GM18867 (cell line): ENCODE data around the gene CALY.

Experiments used
- ATAC-seq: cut with Tn5 transposase; IDR thresholded peaks from one replicate; pipeline ENCODE4 v1.9.1; 2021; ENCODE audit warnings: mild to moderate bottlenecking, moderate library complexity; ENCODE audit not compliant: unreplicated experiment

CALY gene

DNA sequence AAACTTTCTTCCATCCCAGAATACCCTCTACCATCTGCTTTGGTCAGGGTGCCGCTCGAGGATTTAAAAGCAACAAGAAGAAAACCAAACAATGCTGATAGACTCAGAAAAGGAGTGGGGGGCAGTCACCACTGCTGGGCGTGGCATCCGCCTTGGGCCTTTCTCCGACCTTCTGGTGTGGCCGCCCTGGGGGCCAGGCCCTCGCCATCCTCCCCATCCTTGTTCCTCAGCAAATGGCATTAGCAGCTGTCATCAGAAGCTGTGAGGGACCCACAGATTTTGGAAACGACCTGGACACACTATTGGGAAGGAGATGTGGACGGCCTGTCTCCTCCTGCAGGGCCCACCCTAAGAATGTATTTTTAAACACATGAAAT lies 23.9 kb downstream of the CALY start:
- no peak for ATAC-seq

DNA sequence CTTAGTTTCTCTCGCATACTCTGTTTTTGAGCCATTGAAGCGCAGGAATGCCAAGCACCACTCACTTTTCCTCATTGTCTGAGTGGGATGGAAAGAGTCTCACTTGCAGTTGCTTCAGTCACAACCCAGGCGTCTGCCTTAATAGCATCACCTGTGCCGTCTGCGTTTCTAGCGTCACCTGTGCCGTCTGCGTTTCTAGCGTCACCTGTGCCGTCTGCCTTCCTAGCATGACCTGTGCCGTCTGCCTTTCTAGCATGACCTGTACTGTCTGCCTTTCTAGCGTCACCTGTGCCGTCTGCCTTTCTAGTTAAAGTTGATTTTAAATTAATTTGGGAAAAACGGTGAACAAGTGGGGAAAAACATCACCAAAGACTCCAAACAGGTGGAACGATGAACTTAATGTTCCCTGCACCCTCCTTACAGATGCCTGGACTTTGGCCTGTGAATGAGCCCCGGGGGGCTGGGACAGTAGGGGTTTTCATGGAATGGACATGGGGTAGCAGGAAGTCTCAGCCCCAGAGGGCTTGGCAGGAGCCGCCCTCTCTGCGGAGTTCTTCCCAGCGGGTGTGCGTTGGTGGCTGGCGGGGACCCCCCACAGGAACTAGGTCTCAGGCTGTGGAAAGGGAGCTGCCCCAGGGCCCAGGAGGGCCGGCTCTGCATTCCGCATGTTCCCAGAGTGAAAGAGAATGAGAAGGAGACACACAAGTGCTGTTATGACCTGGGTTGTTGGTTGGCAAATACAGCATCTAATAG lies 24.5 kb downstream of the CALY start:
- ATAC-seq, result no peak

DNA sequence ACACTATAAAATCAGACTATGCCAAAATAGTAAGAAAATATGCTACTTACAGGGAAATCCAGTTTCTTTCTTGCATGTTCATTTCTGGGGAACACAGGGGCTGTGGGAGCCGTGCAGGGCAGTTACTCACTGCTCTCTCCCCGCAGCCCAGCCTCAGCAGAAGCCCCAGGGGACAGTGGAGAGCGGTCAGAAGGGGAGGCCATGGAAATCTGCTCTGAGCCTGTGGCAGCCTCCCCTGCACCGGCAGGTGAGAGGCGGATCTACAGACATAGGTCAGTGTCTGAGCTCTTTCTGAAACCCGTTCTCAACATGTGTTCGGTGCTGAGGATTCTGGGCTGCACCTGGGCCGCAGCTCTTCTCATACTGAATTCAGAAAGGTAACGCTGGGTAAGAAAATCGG lies 25.1 kb downstream of the CALY start:
- ATAC-seq, result no peak

DNA sequence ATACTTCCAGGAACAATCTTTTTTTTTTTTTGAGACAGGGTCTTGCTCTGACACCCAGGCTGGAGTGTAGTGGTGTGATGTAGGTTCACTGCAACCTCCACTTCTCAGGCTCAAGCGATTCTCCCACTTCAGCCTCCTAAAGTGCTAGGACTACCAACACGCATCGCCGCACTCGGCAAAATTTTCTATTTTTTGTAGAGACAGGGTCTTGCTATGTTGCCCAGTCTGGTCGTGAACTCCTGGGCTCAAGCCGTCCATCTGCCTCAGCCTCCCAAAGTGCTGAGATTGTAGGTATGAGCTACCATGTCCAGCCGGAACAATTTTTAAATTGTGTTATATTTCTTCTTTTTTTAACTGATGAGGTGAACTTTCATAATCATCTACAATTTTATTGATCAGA lies 25.9 kb downstream of the CALY start:
- ATAC-seq, result no peak

DNA sequence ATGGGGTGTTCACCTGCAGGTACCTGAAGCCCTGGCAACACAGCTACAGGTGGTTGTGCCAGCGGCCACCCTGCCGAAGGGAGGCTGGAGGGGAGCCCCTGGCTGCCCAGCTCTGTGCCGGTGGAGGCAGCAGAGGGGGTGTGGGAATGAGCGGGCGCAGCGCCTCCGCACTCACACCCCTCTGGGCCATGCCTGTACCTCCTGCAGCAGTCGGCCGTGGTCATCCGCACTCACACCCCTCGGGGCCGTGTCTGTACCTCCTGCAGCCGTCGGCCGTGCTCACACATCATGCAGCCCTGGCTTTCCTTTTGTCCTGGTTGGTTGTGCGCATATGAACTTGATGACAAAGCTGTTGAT lies 26.3 kb downstream of the CALY start:
- no peak for ATAC-seq

DNA sequence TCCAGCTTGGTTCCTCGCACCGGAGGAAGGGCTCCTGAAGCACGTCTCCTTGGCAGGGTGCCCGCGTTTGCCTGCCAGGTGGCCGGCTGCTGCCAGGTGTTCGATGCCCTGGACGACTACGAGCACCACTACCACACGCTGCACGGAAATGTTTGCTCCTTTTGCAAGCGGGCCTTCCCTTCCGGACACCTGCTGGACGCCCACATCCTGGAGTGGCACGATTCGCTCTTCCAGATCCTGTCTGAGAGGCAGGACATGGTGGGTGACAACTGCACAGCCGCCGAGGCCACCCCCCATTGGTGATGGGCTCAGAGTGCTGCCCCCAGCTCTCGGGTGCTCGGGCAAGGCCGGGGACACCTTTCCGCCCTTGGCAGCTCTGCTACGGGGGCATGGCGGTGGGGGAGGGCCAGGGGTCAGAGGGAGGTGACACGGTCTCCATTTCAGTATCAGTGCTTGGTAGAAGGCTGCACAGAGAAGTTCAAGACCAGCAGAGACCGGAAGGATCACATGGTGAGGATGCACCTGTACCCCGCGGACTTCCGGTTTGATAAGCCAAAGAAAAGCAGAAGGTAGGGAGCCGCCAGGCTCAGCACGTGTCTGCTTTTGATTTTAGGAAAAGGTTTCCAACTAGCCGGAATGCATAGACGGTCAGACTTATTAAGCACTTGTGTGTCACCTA lies 26.8 kb downstream of the CALY start:
- no peak for ATAC-seq

DNA sequence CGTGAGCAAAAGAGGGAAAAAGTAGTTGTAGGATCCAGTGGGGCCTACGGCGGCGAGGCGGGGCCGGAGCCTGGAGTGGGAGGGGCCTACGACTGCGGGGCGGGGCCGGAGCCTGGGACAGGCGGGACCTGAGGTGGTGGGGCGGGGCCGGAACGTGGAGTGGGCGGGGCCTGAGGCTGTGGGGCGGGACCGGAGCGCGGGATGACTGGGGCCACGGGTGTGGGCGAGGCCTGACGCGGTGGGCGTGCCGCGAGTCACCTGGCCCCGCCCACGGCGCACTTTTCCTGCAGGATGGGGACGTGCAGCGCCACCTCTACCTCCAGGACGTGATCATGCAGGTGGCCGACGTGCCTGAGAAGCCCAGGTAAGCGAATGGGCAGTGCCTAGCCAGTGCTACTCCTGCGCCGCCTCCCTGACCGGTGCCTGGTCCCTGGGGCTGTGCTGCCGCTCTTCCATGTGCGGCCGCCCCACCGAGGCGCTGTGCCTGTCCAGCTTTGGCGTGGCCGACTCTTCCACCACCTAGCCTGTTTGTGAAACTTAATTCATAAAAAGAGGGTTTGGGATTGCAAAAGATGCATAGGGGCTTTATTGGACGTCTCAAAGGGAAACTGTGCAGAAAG lies 27.5 kb downstream of the CALY start:
- ATAC-seq, result peak; percentile 60

DNA sequence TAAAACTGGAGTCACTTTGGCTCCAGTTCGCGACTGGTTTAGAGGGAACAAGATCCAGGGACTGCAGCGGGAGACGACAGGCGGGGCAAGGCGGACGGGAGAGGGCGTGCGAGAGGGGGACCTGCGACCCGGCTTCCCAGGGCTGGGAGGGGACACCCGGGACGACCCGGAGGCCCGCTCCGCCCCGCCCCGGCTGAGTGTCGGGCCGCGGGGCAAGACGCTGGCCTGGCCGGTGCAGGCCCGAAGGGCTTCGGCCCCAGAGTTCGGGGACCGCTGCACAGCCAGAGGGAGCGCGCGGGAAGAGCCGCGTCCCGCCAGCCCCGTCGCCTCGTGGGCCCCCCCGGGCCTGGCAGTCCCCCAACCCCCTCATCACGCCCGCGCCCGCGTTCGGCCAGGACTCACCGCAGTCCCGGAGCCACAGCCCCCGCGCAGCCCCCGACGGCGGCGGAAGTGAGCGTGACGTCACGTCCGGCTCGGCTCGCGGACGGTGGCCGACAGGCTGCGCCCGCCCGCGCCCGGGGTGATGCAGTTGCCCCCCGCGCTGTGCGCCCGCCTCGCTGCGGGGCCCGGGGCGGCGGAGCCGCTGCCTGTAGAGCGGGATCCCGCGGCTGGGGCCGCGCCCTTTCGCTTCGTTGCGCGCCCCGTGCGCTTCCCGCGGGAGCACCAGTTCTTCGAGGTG lies 28.1 kb downstream of the CALY start, which contains the start of the genes TUBGCP2 and ZNF511:
TSS of gene TUBGCP2 (minus strand) at position 452 of the 679 bp plus-strand sequence. CDS start 5,931 bp downstream, outside the sequence.
TSS of gene ZNF511 (plus strand) at position 494 of the 679 bp plus-strand sequence. CDS start at position 524, 30 bp downstream.
- peak; percentile 82 for ATAC-seq

DNA sequence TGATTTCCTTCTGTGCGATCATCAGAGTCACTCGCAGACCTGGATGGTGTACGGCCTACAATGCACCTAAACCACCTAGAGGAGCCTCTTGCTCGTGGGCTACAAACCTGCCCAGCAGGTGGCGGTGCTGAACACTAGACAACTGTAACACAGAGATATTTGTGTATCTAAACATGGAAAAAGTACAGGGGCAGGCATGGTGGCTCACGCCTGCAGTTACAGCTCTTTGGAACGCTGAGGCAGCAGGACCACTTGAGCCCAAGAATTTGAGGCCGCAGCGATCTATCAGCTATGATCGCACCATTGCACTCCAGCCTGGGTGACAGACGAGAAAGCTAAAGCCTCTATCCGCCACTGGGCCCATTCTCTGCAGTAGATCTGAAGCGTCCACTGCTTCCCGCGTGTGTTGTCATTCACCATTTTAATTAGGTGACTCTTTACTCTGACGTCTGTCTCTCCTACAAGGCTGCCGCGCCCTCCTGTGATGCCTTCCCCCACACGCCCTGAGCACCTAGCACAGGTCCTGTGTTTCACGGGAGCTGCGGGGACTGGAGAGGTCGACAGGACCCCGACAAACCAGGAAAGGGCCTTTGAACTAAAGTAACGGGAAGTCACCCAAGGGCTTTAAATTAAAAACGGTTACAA lies 28.8 kb downstream of the CALY start:
- ATAC-seq, result peak; percentile 42

DNA sequence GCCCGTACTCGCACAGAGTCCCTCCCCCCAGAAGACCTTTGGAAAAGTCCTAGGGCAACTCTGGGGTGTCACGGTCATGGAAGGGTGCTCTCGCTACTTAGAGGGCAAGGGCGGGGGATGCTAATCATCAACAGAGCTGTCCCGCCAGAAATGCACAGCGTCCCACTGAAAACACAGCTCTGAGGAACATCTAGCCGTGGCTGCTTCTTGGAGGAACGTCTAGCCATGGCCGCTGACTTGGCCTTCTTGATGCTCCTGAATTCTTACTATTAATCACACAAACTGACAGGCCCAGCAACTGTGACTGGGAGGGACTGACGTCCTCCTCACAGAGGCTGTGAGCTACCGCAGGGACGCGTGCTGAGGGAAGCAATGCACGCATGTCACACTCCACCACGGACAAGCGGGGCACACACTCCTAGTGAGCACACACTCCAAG lies 29.7 kb downstream of the CALY start:
- no peak for ATAC-seq

DNA sequence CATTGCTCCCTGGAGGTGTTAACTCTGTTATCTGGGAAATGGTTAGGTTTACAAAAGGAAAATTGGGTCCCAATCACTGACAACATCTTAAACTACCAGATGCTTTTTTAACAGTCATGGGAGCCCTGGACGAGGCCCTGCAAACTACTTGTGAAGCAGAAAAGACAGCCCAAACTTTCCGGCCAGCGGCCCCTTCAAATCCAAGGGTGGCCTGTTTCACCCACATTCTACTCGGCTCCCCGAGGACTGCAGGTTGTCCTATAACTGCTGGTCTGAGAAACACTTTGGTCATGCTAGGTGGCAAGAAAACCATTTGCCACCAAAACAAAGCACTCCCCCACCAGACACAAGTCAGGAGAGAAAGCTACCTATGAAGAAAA lies 30.6 kb downstream of the CALY start:
- no peak for ATAC-seq

DNA sequence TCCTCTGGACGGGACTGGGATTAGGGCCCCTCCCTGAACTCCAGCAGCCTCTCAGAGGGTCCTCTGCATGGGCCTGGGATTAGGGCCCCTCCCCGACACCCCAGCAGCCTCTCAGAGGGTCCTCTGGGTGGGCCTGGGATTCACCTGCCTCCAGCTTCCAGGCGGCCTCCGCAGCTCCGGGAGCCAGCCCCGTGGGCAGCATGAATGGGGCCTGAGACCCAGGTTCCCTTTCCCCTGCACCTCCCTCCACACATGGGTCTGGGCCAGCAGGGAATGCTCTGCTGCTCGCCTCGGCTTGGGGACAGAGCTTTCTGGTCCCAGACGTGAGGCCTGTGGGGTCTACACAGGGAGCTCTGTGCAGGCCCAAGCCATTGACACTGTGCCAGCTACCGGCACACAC lies 33.5 kb downstream of the CALY start:
- no peak for ATAC-seq

DNA sequence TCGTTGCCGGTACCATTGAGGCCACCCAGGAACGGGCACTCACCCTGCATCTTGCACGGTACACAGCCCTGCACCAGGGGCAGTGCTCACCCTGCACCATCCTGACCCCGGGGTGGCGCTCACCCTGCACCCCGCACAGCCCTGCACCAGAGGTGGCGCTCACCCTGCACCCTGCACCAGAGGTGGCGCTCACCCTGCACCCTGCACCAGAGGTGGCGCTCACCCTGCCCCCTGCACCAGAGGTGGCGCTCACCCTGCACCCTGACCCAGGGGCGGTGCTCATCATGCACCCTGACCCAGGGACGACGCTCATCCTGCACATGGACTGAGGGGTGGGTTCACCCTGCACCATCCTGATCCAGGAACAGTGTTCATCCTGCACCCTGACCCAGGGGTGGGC lies 34.5 kb downstream of the CALY start:
- ATAC-seq, result no peak

DNA sequence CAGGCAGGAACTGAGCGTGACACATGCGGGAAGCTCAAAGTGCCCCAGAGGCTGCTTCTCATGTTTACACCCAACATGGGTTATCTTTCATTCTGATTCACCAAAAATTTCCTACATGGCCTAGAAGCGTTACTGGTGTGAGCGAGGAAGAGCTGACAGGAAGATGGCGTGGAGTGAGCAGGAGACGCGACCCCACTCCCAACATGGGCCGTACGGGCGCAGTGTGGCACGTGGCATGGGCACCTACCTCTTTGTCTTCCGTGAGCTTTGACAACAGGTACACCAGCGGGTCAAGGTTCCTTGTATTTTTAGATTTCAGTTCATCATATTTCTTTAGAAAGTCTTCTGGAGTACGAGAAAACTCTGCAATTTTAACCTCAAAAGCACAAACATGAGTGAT lies 37.0 kb downstream of the CALY start:
- no peak for ATAC-seq

DNA sequence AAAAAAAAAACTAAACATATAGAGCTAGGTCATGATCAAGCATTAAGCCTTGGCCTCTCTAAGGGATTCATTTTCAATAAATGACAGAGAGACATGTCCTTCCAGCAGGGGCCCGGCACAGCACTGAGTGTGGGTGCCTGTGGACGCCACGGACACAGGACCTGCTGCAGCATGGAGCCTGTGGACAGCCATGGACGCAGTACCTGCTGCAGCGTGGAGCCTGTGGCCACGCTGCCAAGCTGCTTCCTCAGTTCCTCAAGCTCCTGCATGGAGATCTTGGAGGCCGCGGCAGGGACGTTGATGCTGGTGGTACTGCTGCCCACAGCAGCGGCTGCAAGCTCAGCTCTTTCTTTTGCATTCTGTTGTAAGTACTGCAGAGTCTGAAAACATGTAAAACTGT lies 37.5 kb downstream of the CALY start:
- no peak for ATAC-seq

DNA sequence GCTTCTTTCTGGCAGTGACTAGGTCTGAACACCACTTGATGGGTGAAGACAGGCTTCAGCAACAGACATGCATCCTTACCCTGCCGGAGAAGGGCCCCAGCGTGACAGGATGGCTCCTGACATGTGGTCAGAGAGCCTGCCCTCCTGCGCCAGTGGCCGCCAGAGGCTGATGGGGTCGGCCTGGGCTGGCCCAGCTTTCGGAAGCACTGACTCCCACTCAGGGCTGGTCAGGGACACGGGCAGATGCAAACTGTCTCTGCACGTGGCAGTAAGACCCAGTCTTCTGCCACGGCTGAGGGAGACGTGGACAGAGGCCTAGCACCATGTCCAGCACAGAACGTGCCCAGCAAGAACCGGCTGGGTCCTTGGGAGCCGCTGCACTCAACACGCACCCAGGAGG lies 38.2 kb downstream of the CALY start:
- ATAC-seq, result no peak

DNA sequence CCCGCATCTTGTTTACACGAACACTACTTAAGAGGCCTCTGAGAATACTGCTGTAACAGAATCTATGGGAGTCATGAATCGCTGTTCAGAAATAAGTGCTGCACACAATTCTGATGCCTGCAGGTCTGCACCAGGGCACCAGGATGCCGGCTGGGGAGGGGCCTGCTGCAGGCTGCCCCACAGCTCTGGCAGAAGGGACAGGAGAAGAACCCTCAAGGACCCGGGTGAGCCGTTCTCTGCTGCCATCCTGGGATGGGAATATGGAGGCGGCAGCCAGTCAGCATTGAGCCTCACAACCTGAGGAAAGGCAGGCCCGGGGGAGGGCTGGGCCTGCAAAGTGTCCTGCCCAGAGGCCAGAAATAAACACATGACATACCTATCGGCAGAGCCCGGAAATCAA lies 39.2 kb downstream of the CALY start:
- ATAC-seq, result no peak

DNA sequence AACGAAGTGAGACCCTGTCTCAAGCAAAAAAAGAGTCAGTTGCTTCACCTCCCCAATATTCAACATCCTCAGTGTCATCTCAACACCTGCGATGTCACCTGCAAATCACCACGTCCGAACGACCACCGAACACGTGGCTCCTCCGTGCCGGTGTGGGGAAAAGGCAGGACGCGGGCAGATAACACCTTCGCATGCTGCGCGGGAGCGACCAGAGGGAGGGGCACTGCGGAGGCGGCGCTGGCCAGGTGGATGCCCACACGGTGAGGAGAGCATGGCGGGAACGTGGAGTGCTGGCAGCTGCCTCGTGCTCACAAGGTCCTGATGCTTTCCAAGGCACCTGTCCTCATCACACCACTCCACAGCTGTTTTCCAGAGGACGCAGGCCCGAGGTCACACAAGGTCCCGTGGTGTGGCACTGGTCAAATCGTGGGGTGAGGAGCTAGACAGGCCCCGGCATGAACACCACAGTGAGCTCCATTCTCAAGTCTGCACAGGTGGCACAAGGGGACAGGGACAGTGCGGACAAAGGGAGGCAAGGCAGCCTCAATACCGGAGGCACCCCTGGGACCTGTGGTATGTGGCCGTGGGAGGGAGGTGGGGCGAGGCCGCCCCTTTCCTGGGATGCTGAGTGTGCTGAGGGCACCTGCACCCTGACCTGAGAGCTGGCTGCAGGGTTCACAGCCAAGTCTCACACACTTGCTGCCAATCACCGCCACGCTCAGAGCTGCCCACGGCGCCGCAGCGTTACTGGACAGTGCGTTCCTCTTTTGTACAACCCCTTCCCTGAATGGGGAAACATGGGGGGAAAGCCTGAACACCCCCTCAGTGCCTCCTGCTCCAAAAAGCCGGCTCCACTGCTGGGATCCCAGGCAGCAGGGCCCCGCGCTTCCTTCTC lies 41.0 kb downstream of the CALY start:
- no peak for ATAC-seq

DNA sequence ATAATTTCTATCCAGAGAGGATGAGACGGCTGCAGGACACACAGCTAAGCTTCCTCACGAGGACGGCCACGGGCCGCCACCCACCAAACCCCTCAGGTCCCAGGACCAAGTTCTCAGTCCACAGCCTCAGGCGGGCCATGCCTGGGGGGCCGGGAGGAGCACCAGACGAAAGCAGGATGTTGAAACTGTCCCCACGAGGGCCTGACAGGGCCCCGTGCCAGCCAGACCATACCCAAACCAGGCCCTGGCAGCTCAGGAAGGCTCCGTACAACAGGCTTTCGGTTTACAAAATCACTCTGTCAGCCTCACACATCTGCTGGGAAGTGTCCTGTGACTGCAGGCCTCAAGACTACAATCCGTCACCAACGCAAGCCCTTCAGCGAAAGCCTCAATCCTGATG lies 42.5 kb downstream of the CALY start:
- no peak for ATAC-seq

DNA sequence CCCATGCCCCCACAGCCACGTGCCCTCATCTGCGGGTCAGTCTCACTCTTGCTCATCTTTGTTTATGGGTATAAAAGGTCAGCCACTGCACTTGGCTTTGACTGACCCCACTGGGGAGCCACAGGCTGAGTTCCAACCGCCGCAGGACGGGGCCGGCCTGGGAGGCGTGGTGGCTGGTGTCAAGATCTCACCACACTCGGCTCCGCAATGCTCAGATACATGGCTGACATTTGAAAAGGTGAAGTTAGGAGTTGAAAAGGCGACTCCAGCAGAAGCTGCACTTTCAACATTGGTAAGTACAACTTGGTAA lies 42.9 kb downstream of the CALY start:
- ATAC-seq, result no peak
